ENCODE results near the gene ATIC. TPM values are rescaled to one million over a fixed set of nuclear protein-coding genes. Genes with fewer than 3 reads are reported as not detected.
A peak's percentile ranks its signal among the peaks of the same experiment; 100 is the strongest.

ATIC gene
- total RNA-seq, 2 experiments from 2014 or later = 143 to 179 TPM

DNA sequence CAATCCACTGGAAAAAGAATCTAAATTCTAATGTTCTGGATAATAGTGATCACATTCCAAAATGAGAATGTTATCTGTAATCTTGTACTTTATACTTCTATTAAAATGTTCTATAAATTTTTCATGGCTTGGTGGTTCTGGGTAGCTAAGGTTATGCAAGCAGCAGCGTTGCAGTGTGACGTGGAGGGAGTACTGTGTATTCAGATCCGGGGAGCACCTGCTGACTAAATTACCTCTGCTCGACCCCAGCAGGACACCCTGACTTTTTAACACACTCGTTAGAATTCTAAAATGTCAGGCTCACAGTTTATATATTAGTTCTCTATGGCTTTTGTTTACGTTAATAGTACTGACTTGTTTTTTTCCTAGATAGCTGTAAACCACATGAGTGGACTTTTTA is 13.0 kb downstream of the ATIC start:
- Mint-ChIP-seq H3K4me3 (no peak overlapping the region), H3K27ac (no peak overlapping the region), H3K36me3 (ENCODE audit: low read depth) (peaks cover 64% of the 10 kb centered on the region), H3K9me3 (no peaks in the 10 kb centered on the region), H3K27me3 (no peaks in the 10 kb centered on the region), H3K4me1 (peaks cover 22% of the 10 kb centered on the region)
- no peak for DNase-seq
- ChIA-PET POLR2A (no interaction called here), CTCF (interaction anchor here (1.4 to 1.5 kb wide), 2 partner anchors 9 to 14 kb away, joined by 3 to 5 read pairs; no protein-coding TSS in a partner anchor)

DNA sequence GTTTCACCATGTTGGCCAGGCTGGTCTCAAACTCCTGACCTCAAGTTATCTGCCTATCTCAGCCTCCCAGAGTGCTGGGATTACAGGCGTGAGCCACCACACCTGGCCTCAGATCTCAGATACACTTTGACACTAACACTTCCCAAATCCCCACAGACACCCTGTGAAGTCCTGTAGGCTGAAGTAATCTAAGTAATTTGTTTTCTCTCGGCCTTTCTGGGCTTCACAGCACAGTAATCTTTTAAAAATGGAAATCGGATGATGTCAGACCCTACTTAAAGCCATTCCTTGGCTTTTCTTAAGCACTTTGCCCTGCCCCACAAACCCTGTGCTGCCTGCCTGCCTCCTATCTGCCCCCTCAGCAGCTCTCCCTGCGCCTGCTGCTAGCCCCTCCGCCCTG is 16.2 kb downstream of the ATIC start:
- H3K27me3 Mint-ChIP-seq = no peaks in the 10 kb centered on the region

DNA sequence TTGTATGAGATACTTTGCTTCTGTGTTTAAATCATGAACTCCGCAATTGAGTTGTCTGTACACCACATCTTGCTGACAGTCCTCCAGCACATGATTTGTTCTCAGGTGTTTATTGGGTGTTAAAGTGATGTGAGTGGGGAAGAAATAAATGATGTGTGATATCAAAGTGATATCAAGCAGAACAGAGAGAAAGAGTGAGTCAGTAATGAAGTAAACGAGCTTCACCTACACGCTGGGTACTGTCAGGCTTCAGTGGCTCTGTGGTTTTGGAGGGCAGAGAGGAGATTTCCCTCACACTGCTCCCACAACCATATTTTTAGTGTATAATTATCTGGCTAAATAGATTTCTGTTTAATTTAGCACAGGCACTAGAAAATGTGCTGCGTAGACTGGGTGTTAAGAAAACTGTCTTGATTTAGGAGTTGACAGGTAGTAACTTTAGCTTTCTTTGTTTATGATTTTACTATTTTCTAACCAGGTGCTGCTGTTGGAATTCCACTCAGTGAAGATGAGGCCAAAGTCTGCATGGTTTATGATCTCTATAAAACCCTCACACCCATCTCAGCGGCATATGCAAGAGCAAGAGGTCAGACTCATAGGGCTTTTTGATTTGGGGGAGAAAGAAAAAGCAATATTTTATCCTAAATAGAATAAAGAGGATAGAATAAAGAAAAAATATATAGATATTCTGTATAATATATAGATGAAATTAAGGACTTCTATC is 21.2 kb downstream of the ATIC start:
- ChIA-PET POLR2A (no interaction called here), CTCF (no interaction called here)
- H3K4me3 Mint-ChIP-seq = no peak overlapping the region
- no peaks in the 10 kb centered on the region for H3K27me3 Mint-ChIP-seq
- no peak for DNase-seq
- H3K9me3 Mint-ChIP-seq = no peaks in the 10 kb centered on the region
- peaks cover 8% of the 10 kb centered on the region for H3K4me1 Mint-ChIP-seq
- H3K36me3 Mint-ChIP-seq (ENCODE audit: low read depth) = peaks cover 58% of the 10 kb centered on the region
- no peak overlapping the region for H3K27ac Mint-ChIP-seq

More for the DNA sequence above, 16.2 kb downstream of the ATIC start:
- no peak overlapping the region for H3K4me3 Mint-ChIP-seq
- peaks cover 20% of the 10 kb centered on the region for H3K4me1 Mint-ChIP-seq
- POLR2A ChIA-PET = no interaction called here
- CTCF ChIA-PET = no interaction called here
- H3K36me3 Mint-ChIP-seq (ENCODE audit: low read depth) = peaks cover 64% of the 10 kb centered on the region
- H3K9me3 Mint-ChIP-seq = no peaks in the 10 kb centered on the region
- H3K27ac Mint-ChIP-seq = peak overlapping the region; percentile 76
- DNase-seq = no peak

DNA sequence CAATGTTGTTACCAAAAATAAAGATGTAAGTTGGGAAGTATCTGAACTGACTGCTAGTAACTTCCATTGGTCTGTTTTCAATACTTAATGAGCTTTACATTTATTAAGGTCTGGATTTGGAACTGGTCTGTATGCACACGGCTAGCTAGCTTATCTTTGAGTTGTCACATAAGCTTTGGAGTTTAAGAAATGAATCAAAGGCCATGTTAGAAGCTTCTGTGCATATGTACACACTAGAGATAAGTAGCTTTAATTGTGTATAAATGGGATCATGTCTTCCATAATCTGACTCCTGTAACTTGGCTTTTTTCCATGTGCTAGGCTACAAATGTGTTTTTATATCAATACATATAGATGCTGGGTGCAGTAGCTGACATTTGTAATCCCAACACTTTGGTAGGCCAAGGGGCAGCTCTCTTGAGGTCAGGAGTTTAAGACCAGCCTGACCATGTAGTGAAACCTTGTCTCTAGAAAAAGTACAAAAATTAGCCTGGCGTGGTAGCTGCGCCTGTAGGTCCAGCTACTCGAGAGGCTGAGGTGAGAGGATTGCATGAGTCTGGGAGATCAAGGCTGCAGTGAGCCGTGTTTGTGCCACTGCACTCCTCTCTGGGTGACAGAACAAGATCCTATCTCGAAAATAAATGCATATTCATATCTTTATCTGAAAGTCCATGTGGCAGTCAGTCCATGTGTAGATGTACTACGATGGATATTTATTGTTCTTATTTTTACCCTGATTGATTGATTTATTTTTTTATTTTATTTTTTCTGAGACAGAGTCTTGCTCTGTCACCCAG is 27.2 kb downstream of the ATIC start:
- POLR2A ChIA-PET = no interaction called here
- Mint-ChIP-seq H3K9me3 (no peaks in the 10 kb centered on the region), H3K4me1 (no peaks in the 10 kb centered on the region), H3K4me3 (no peak overlapping the region), H3K27ac (no peak overlapping the region), H3K36me3 (ENCODE audit: low read depth) (peaks cover 65% of the 10 kb centered on the region), H3K27me3 (no peaks in the 10 kb centered on the region)
- CTCF ChIA-PET = interaction anchor here (1.5 kb wide), 1 partner anchor 14 kb away, joined by 5 read pairs; no protein-coding TSS in a partner anchor
- no peak for DNase-seq

DNA sequence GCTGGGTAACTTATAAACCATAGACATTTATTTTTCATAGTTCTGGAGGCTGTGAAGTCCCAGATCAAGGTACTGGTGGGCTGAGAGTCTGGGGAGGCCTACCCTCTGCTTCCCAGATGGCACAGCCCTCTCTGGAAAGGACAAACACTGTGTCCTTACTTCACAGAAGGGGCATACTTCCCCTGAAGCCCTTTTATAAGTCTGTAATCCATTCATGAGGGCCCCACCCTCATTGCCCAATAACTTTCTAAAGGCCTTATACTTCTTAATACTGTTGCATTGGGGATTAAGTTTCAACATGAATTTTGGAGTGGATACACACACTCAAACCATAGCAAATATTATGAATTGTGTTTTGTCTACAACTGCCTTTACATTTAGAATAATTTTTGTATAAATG is 36.0 kb downstream of the ATIC start:
- DNase-seq = no peak
- Mint-ChIP-seq H3K27ac (no peak overlapping the region), H3K4me1 (no peaks in the 10 kb centered on the region), H3K27me3 (no peaks in the 10 kb centered on the region), H3K36me3 (ENCODE audit: low read depth) (peaks cover 66% of the 10 kb centered on the region), H3K9me3 (no peaks in the 10 kb centered on the region), H3K4me3 (no peak overlapping the region)
- ChIA-PET POLR2A (no interaction called here), CTCF (no interaction called here)

DNA sequence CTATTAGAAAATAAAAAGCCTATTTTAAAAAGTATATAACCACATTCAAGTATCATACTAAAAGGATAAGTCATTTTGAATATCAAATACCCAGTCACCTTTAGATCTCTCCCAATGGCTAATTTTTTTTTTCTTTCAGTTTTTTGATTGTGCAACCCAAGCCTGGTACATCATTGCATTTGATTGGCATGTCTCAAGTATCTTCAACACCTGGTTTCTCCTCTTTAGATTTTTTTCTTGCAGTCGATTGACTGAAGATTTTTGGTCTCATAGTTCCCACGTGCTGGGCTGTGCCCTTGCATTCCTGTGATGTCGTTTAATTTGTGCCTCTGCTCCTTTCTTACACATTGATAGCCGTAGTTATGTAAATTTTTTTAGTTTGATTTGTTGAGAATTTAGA is 40.7 kb downstream of the ATIC start:
- Mint-ChIP-seq H3K9me3 (no peaks in the 10 kb centered on the region), H3K36me3 (ENCODE audit: low read depth) (peaks cover 43% of the 10 kb centered on the region), H3K4me3 (no peak overlapping the region), H3K27ac (no peak overlapping the region), H3K4me1 (no peaks in the 10 kb centered on the region), H3K27me3 (no peaks in the 10 kb centered on the region)
- no peak for DNase-seq
- ChIA-PET POLR2A (no interaction called here), CTCF (no interaction called here)

DNA sequence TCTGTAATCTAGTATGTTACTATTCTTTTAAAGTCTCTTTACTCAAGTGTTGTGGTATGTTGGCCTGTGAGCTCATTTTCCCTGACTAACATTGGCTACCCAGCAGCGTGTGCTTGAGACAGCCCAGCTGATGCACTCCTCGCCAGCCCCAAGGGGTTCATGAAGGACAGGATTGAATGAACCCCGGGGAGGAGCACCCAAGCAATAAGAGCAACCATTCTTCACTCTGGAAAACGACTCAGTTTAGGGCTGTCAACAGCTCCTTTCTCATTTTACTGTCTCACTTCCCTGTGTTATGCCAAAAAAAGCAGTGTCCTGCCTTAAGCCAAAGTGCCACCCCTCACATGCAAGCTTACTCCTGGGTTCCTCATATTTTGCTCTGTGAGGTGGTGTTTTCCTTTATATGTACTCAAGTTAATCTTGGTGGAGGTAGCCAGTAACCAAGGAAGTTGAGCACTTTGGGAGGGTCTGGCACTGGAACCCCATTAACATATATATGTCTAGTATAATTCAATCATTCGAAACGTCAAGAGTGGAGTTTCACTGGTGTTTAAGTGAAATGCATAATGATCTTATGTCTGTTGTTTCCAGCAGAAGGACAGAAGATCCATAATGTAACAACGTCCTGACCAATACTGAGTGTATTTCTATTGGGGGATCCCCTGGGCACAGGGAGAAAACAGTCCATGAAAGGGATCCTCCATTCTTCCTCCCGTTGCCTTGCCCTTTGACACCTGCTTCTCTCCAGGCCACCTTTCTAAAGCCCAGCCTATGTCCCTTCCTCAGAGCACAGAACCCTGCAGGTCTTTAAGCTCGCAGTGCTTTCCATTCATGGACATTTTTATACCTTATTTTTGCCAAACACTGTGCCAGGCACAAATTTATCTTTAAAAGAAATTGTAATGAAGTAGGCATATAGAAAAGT is 43.2 kb downstream of the ATIC start:
- H3K27me3 Mint-ChIP-seq = no peaks in the 10 kb centered on the region
- DNase-seq = no peak
- no peaks in the 10 kb centered on the region for H3K4me1 Mint-ChIP-seq
- H3K4me3 Mint-ChIP-seq = no peak overlapping the region
- H3K9me3 Mint-ChIP-seq = no peaks in the 10 kb centered on the region
- ChIA-PET CTCF (no interaction called here), POLR2A (no interaction called here)
- peak overlapping the region; percentile 60 for H3K27ac Mint-ChIP-seq
- H3K36me3 Mint-ChIP-seq (ENCODE audit: low read depth) = peaks cover 26% of the 10 kb centered on the region

DNA sequence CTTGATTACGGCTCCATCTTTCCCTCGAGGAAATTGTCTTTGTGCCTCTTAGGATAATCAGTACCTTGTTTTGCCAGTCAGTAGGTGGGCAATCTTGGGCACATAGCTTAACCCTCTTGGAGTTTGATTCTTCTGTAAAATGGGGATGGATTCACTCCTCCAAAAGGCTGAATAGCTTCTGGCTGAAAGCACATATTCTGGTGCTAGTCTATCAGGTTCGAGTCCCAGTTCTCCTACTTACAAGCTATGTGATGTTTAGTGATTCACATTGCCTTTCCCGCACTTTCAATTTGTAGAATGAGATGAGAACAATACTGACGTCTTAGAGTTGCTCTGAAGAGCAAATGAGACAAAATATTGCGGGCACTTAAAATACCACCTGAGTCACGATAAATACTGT is 43.9 kb downstream of the ATIC start:
- no peaks in the 10 kb centered on the region for H3K9me3 Mint-ChIP-seq
- ChIA-PET CTCF (no interaction called here), POLR2A (no interaction called here)
- H3K4me3 Mint-ChIP-seq = no peak overlapping the region
- no peaks in the 10 kb centered on the region for H3K4me1 Mint-ChIP-seq
- H3K27ac Mint-ChIP-seq = no peak overlapping the region
- DNase-seq = no peak
- peaks cover 19% of the 10 kb centered on the region for H3K36me3 Mint-ChIP-seq (ENCODE audit: low read depth)
- H3K27me3 Mint-ChIP-seq = no peaks in the 10 kb centered on the region

DNA sequence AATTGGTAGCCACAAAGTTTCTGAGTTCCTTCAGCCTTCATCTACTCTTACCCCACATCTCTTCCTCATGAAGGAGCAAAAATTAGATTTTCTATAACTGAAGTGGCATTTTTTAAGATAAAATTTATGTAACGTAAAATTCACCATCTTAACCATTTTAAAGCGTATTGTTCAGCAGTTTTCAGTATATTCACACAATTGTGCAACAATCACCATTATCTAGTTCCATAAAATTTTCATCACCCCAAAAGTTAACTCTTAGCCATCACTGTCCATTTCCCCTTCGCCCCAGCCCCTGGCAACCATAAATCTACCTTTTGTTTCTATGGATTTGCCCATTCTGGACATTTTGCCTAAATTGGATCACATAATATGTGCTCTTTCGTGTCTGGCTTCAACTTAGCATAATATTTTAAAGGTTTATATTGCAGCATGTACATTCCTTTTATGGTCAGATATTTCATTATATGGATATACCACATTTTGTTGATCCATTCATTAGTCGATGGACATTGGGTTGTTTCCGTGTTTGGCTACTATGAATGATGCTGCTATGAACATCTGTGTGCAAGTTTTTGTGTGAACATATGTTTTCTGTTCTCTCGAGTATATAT is 44.6 kb downstream of the ATIC start:
- Mint-ChIP-seq H3K36me3 (ENCODE audit: low read depth) (peaks cover 19% of the 10 kb centered on the region), H3K27ac (no peak overlapping the region), H3K4me1 (no peaks in the 10 kb centered on the region), H3K4me3 (no peak overlapping the region), H3K9me3 (no peaks in the 10 kb centered on the region), H3K27me3 (no peaks in the 10 kb centered on the region)
- DNase-seq = no peak
- ChIA-PET CTCF (interaction anchor here (0.7 kb wide), 1 partner anchor 25 kb away, joined by 3 read pairs; no protein-coding TSS in a partner anchor), POLR2A (no interaction called here)

DNA sequence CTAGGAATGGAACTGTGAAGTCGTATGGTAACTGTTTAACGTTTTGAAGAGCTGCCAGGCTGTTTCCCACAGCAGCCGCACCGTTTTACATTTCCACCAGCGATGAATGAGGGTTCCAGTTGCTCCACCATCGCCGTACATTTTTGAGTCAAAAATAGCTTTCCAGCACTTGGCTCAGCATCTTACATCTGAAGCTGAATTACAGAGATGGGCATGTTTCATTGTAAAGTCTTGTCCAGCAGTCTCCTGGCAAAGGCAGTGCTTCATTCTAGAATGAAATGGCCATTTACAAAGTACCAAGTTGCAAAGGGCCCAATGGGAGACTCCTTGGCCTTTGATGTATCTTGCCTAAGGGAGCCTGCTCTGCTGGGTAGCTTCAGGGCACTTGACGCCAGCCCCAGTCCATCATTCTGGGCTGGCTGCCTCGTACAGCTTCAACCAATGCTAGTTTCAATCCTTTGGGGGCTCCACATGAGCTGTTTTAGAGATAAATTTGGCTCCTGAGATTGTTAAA is 45.1 kb downstream of the ATIC start:
- Mint-ChIP-seq H3K27me3 (no peaks in the 10 kb centered on the region), H3K4me3 (no peak overlapping the region), H3K36me3 (ENCODE audit: low read depth) (peaks cover 15% of the 10 kb centered on the region), H3K9me3 (no peaks in the 10 kb centered on the region), H3K27ac (no peak overlapping the region), H3K4me1 (no peaks in the 10 kb centered on the region)
- DNase-seq = no peak
- CTCF ChIA-PET = interaction anchor here (0.7 kb wide), 1 partner anchor 26 kb away, joined by 3 read pairs; no protein-coding TSS in a partner anchor
- POLR2A ChIA-PET = no interaction called here

DNA sequence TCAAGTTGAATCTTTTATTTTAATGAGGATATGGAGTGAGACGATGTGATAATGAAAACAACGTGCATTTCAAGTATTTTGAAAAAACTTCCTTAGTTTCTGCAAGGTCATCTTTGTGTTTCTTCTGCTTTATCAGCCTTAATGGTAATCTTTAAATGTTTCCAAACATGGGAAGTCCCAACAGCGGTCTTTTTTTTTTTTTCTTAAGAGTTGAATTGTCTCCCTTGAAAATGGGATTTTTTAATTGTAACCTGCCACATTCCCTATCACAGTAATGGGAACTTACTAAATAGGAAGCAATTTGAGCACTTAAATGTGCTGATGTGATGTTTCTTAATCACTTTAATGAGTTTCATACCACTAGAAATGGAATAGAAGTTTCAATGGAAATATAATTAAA is 45.8 kb downstream of the ATIC start:
- DNase-seq = no peak
- ChIA-PET CTCF (no interaction called here), POLR2A (no interaction called here)
- peaks cover 19% of the 10 kb centered on the region for H3K36me3 Mint-ChIP-seq (ENCODE audit: low read depth)
- no peaks in the 10 kb centered on the region for H3K27me3 Mint-ChIP-seq
- H3K4me3 Mint-ChIP-seq = no peak overlapping the region
- H3K9me3 Mint-ChIP-seq = no peaks in the 10 kb centered on the region
- no peak overlapping the region for H3K27ac Mint-ChIP-seq
- no peaks in the 10 kb centered on the region for H3K4me1 Mint-ChIP-seq

DNA sequence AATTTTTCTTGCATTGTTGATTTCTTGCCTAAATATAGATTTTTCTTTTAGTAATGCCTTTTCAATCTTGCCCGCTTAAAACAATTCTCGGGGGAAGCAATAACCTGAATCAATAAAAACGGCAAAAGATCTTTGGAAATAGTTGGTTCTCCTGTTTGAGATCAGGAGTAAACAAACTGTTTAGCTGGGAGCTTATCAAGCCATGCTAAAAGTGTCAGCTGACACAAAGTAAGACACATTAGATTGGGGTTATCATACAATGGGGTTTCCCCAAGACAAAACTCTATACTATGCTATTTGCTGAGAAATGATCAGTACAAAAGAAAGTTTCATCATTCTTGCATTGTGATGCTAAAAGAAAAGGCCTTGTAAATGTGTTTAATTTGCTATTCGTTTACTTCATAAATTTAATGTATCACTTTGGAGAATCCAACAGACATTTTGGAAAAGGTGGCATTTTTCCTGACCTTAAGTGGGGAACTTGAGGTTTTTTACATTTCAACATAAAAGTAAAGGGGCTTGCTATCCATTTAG is 46.5 kb downstream of the ATIC start:
- CTCF ChIA-PET = interaction anchor here (1.2 kb wide), 1 partner anchor 33 kb away, joined by 5 read pairs; no protein-coding TSS in a partner anchor

More for the DNA sequence above, 46.5 kb downstream of the ATIC start:
- H3K9me3 Mint-ChIP-seq = no peaks in the 10 kb centered on the region
- H3K27me3 Mint-ChIP-seq = no peaks in the 10 kb centered on the region
- POLR2A ChIA-PET = no interaction called here
- no peak overlapping the region for H3K27ac Mint-ChIP-seq
- no peaks in the 10 kb centered on the region for H3K4me1 Mint-ChIP-seq
- H3K4me3 Mint-ChIP-seq = no peak overlapping the region
- peaks cover 12% of the 10 kb centered on the region for H3K36me3 Mint-ChIP-seq (ENCODE audit: low read depth)
- no peak for DNase-seq
